ENCODE results near the gene CACNG1. TPM values are rescaled to one million over a fixed set of nuclear protein-coding genes. Genes with fewer than 3 reads are reported as not detected.

The CACNG1 gene
- total RNA-seq, 4 donors from 2014 or later, result not detected

DNA sequence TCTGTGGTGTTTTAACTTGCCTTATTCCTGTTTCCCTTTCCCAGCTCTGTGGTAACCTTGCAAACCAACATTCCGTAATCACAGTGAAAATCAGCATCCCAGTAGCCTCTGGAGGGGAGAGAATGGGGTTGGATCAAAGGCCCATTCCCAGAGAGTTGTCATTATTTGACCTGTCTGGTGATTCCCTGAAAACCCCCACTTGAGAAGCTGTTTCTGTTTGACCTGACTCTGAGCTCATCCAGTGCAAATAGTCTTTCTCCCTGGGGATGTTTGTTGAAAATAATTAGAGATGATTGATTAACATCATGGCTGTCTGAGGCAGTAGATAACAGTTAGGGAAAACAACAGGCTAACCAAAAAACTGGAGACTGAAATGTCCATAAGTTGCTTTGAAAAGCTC is 3.0 kb downstream of the CACNG1 start:
- TF ChIP-seq, protein P1, sequence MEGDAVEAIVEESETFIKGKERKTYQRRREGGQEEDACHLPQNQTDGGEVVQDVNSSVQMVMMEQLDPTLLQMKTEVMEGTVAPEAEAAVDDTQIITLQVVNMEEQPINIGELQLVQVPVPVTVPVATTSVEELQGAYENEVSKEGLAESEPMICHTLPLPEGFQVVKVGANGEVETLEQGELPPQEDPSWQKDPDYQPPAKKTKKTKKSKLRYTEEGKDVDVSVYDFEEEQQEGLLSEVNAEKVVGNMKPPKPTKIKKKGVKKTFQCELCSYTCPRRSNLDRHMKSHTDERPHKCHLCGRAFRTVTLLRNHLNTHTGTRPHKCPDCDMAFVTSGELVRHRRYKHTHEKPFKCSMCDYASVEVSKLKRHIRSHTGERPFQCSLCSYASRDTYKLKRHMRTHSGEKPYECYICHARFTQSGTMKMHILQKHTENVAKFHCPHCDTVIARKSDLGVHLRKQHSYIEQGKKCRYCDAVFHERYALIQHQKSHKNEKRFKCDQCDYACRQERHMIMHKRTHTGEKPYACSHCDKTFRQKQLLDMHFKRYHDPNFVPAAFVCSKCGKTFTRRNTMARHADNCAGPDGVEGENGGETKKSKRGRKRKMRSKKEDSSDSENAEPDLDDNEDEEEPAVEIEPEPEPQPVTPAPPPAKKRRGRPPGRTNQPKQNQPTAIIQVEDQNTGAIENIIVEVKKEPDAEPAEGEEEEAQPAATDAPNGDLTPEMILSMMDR (IDR thresholded peaks at IDR 0.05; ENCODE audit: low read depth), result no peak

DNA sequence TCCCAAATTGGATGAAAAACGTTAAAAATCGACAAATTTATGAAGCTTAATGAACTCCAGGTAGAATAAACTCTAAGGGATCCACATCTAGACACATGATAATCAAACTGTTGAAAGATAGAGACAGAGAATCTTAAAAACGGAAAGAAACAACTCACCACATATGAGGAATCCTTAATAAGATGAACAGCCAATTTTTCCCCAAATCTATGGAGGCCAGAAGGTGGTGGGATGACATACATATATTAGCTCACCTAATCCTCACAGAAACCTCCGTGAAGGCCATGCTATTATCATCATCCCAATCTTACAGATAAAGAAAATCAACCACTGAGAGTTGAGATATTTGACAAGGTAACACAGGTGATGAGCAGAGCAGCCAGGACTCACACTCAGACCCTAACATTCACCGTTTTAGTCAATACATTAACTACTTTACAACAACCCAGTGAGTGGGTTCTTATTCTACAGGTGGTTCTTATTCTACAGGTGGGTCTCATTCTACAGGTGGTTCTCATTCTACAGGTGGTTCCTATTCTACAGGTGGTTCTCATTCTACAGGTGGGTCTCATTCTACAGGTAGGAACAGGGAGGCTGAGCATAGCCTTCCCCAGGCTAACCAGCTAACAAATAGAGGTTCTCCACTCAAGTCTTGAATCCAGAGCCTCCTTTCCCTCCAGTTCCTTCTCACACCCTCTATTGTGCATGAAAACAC is 4.8 kb downstream of the CACNG1 start:
- TF ChIP-seq, protein P1 (IDR thresholded peaks at IDR 0.05; ENCODE audit: low read depth), result no peak

DNA sequence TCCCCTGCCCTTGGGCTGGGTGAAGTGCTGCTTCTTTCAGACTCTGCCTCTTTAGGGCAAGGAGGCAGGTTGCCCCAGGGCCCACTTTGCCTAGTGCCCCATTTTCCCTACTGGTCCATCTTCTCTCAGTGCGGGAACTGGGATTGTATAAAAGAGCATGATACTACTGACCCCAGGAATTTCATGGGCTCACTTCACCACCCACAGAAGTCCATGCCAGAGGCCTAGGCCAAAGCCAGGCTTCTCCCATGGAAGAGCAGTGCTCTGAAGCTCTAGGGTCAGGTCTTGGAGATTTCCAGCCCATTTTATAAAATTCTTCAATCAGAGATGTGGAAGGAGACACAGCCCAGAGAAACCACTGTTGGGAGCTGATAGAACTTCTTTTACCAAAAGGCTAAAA is 5.7 kb downstream of the CACNG1 start:
- TF ChIP-seq, protein P1 (IDR thresholded peaks at IDR 0.05; ENCODE audit: low read depth), result no peak

DNA sequence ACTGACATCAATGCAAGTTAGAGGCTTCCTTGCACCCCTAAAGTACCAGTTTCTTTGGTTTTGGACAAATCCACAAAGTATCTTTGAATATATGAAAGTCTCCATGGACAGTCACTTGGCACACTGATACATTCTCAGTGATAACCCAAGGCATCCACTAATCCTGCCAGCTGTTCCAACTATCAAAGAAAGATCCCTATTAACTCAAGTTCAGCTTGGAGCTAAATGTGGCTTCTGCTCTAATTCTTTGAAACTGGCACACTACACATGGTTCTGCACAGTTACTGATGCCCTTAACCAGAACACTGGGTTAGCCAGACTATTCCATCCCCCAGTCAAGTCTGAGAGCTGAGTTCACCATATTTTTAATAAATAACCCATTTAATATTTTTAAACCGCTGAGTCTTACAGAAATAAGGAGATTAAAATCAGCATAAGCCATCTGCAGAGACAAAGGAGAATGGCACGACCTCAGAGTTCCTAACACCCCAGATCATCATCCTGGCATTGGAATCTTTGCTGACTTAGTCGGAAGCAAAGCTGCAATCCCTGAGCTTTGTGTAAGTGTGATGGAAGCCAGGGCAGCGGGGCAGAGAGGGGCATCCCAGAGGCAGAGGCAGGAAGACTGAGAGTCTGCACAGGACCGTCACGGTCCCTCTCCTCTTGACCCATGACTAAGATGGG is 6.3 kb downstream of the CACNG1 start:
- TF ChIP-seq, protein P1 (IDR thresholded peaks at IDR 0.05; ENCODE audit: low read depth), result no peak

DNA sequence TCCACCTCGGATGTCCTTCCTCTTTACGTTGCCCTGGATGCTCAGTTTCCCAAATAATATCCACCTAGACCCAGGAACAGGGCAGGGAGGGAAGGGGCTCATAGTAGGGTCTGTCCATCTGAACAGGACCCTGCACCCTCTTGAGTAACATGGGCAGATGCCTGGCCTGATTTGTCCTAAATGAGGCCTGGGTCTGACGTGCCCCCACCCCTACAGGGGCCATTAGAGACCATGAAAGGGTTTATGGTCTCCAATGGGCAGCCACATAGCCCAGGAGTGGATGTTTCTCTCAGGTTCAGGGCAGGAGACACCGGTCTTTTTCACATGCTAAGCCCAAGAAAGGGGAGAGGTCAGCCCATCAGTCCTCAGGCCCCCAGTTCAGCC is 6.8 kb downstream of the CACNG1 start:
- TF ChIP-seq, protein P1 (IDR thresholded peaks at IDR 0.05; ENCODE audit: low read depth), result no peak

DNA sequence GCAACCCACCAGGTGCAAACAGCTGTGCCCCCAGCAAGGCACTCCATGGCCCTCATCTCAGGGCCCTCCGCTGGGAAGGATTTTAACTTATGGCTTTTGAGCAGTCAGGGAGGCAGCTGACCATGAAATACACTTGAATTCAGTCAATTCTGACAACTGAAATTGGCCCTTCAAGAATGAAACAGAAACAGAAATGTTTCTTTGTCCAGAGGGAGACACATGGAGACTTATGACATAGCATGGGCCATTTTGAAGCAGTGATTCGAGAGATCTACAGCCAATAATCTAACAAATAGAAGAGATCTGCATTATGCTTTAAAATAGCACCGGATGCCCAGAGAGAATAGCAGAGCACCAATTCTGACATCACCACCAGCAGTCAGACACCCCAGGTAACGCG is 7.5 kb downstream of the CACNG1 start:
- TF ChIP-seq, protein P1 (IDR thresholded peaks at IDR 0.05; ENCODE audit: low read depth), result no peak

DNA sequence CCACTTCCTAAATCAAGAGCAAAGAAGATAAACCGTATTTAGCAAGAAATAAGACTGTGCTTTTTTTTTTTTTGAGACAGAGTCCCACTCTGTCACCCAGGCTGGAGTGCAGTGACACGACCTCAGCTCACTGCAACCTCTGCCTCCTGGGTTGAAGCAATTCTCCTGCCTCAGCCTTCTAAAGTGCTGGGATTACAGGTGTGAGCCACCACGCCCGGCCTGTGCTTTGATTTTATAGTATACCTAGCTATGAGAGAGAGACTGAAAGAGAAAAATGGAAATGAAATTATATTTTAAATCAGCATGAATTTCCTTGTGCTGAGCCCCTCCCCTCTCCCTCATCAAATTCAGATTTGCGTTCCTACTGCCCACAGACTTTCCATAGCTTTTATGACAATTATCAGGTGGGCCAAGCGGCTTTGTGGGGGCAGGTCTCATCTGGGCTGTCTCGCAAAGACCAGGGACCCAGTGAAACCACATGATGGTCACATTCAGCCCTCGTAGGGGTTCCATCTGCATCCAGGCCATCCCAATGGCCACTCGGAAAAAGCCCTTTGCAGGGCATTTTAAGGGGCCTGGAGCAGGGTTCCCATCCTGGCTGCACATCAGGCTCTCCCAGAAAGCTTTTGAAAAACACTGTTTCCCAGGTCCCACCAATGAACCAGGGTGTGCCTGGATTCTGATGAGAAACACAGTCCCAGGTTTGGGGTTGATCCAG is 8.5 kb downstream of the CACNG1 start:
- TF ChIP-seq, protein P1 (IDR thresholded peaks at IDR 0.05; ENCODE audit: low read depth), result no peak
